Breast epithelium (tissue), 3 donors: ENCODE data around the gene ADAM23.

Source experiments
- POLR2A ChIP-seq: fragments of 450-650 bp; IDR thresholded peaks from one replicate; pipeline ENCODE4 v1.6.1; 2016; ENCODE audit warnings: antibody characterized with exemption, mild to moderate bottlenecking, moderate library complexity
- POLR2AphosphoS5 ChIP-seq, 3 donors: sonication (generic); formaldehyde crosslinking; IDR thresholded peaks; one replicate each; pipeline ENCODE4 v1.6.1; 2017; ENCODE audit warnings: antibody characterized with exemption in 3 of 3
- TF ChIP-seq, protein P1 (sequence below), 3 donors: fragments of 450-650 bp; IDR thresholded peaks; one replicate each; pipeline ENCODE4 v1.5.1; 2016 to 2017; ENCODE audit warnings: antibody characterized with exemption in 3 of 3, mild to moderate bottlenecking in 3 of 3, moderate library complexity in 3 of 3

DNA sequence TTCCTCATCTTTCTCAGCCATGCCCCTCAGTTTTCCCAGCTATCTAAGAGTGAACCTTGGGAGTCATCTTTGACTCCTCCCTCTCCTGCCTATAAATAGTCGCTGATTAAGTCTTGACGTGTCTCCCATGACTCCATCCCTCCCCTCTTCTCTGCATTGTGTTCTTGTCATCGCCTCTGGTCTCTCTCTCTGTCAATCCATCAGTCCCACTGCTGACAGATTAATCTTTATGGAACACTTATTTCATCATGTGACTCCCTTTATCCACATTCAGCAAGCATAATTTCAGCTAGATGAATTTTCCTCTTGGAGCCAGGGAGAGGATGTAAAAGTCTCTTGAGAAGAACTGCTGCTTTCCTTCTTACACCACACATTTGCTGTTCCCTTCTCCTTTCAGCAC is 9.4 kb downstream of the ADAM23 start:
- no peak for TF ChIP-seq POLR2AphosphoS5 (IDR thresholded peaks at IDR 0.05)
- no peak for TF ChIP-seq POLR2A
- TF ChIP-seq, protein P1, sequence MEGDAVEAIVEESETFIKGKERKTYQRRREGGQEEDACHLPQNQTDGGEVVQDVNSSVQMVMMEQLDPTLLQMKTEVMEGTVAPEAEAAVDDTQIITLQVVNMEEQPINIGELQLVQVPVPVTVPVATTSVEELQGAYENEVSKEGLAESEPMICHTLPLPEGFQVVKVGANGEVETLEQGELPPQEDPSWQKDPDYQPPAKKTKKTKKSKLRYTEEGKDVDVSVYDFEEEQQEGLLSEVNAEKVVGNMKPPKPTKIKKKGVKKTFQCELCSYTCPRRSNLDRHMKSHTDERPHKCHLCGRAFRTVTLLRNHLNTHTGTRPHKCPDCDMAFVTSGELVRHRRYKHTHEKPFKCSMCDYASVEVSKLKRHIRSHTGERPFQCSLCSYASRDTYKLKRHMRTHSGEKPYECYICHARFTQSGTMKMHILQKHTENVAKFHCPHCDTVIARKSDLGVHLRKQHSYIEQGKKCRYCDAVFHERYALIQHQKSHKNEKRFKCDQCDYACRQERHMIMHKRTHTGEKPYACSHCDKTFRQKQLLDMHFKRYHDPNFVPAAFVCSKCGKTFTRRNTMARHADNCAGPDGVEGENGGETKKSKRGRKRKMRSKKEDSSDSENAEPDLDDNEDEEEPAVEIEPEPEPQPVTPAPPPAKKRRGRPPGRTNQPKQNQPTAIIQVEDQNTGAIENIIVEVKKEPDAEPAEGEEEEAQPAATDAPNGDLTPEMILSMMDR (IDR thresholded peaks at IDR 0.05), result no peak
